GM18508 (cell line): ENCODE results near the gene GREM1.

ENCODE experiments used
- ATAC-seq: cut with Tn5 transposase; IDR thresholded peaks from one replicate; pipeline ENCODE4 v1.9.1; 2021; ENCODE audit warnings: moderate number of reproducible peaks; ENCODE audit not compliant: insufficient read depth, unreplicated experiment

GREM1 gene

DNA sequence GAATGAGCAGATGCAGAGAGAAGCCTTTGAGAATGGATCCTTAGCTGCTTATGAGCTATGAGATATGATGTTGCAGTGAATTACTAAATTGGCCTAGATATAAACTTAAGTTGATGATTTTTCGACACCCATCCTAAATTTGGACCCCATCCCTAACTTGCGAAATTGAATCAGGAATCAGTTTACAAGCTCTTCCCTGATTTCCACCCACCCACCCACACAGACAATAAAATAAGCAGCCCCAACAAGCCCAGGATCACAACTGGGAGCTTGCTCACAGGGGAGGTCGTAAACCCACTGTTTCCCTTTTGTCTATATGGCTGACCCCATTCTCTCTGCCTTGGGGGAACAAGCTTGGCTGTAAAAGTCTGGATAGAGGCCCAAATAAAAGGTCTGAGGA, 57.3 kb downstream of the GREM1 start:
- no peak for ATAC-seq

DNA sequence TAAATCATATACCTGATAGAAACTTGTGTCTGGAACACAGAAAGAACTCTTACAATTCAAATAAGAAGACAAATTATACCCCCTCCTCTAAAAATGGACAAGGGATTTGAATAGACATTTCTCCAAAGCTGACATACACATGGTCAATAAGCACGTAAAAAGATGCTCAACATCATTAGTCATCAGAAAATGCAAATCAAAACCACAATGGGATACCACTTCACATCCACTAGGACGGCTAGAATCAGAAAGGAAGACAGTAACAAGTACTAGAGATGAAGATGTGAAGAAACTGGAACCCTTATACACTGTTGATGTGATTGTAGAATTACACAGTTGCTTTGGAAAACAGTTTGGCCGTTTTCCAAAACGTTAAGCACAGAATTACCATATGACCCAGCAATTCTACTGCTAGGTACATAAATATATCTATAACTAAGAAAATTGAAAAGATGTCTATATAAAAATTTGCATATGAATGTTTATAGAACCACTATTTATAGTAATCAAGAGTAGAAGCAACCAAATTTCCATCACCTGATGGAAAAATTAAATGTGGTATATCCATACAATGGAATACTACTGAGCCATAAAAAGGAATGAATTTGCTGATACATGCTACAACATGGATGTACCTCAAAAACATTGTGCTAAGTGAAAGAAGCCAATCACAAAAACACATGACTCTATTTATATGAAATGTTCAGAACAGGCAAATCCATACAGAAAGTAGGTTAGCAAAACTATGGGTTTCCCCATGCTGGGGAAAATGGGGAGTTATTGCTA, 60.8 kb downstream of the GREM1 start:
- no peak for ATAC-seq

DNA sequence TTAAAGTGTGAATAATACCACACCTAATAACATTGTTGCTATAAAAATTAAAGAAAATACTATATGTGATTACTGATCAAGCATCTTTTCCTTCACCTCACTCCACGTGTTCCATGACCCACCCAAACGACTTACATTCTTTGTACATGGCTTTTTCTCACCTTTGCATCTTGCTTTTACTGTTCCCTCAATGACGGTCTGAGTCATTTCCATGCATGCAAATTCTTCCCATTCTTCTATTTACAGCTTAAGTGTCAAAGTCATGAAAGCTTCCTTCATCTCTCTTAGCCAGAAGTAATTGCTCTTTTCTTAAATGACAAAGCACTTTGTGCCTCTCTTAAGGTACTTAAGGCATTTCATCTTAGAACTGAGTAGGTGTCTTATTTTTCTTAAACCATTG, 64.0 kb downstream of the GREM1 start:
- no peak for ATAC-seq

DNA sequence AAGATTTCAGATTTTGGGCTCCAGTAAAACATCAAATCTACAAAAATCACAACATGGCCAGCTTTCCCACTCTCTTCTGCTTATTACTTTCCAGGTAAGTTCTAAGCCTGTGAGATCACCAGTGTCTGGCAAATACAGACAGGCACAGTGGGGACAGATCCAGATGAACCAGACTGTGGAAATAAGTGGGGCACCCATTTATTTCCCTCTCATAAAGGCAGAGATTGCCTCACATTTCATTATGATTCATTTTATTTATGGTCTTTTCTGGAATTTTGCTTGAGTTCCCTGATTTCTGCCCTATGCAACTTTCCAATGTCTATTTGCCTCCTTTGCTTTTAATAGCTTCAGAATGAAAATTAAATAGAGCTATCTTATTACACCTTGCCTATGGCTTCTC, 66.8 kb downstream of the GREM1 start:
- no peak for ATAC-seq

DNA sequence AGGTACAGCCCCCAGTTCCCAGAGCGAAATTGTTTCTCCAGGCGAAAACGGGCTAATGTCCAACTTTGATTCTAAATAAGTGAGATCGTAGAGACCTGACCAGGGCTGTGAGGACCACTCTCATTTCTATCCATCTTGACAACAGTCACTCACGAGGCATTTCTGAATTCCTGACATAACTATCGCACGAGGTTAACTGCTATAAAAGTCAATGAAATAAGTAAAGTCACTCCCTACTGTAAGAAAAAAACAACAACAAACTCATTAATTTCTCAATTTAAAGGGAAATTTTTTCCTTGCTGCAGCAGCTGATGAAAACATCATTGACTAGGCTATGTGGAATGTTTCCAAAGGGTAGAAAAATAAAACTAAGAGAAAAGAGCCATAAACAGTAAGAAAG, 69.1 kb downstream of the GREM1 start:
- no peak for ATAC-seq

DNA sequence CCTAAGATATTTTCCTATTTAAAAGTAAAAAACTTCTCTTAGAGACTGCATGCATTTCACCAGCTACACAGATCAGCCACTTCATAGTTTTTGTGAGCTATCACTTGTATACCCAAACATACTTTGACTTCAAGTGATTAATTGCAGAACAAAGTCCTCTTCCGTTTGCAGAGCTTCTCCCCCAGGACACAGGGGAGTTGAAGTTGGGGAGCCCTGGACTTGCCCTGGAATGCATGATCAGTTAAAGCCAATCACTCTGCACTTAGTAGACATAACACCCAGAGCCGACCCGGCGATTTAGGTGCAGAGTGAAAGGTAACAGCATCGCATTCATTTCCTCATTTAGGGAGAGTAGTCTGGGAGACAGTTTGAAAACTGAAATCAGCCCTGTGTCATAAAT, 70.1 kb downstream of the GREM1 start:
- ATAC-seq: no peak

DNA sequence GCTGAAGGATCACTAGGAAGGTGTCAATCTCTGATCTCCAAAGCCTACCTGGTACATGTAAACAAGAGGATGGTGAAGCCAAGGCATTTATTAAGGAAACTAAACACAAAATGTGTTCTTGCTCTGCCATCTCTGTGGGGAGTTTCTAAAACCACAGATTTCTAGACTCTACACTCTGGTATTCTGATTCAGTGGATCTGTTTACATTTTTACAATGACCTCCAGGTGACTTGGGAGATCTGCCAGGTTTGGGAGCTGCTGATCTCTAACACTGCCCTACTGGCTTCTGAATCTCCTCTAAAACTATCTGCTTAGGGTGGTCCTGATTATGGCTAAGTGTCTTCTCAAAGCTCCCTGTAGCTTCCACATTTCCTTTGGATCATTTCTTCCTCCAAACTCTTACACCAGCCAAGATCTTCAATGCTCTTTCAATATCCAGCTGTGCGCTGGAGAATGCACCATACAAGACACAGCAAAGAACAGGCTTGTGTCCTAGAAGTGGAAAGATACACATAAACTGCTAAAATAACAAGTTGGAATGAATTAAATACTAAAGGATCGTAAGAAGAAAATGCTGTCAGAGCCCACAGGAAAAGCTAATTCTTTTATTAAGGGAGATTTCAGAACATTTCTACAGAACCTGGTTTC, 72.7 kb downstream of the GREM1 start:
- no peak for ATAC-seq

DNA sequence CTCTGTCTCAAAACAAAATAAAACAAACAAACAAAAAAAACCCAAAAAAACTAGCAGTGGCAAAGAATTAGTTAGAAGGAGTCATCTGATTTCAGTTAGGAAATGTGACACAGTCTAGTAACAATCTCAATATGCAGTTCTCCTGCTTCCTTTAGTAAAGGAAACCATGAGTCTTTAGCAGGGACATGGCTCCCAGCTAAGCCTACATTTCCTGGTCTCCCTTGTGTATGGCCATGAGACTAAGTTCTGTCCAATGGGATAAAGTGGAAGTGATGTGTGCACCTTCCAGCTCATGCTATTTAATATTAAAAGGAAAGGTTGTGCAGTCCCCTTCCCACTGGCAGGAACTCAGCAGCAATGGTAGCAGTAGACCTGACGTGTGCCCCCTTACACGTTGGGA, 74.6 kb downstream of the GREM1 start:
- ATAC-seq: no peak
